ENCODE measurements around the gene HCFC1R1.
"Not testable (repeated sequence)": the region's sequence is repeated elsewhere in the genome, so short reads cannot be mapped to it uniquely, and the experiment has no call there.

Gene HCFC1R1, protein sequence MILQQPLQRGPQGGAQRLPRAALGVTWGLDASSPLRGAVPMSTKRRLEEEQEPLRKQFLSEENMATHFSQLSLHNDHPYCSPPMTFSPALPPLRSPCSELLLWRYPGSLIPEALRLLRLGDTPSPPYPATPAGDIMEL

DNA sequence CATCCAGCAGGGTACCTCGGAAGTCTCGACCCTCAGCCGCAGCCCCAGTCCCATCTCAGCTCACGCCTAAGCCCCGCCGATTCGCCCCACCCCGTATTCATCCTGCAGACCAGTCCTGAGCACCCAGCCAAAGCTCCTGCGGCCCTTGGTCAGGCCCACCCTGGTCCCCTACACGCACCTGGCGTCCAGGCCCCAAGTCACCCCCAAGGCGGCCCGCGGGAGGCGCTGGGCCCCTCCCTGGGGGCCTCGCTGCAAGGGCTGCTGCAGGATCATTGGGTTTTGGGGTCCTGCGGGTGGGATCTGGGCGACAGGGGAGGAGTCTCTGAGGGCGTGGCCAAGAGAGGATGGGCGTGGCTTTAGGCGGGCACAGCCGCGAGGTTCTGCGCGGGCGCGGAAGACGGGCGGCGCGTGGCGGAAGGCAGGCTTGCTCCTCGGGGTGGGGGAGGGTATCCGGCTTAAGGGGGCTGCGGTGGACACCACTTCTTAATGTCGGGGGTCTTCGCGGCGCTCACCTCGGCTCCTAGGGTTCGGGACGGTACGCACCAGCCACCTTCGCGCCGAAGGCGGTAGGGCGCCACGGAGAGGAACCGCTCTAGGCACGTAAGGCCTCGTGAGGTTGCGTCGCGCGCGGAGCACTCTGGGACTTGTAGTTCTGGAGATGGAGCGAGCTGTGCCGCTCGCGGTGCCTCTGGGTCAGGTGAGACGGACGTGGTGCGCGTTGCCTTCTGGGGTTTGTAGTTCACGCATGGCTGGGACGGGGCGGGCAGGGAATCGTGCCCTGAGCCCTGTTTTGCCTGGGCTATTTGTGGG lies at the start of gene HCFC1R1, which contains the start of gene THOC6:
Gene HCFC1R1 (minus strand): TSS at position 274 of the 810 bp plus-strand sequence. CDS start 1 bp downstream, at position 273.
Gene THOC6 (plus strand): TSS at position 367 of the 810 bp plus-strand sequence. CDS start 292 bp downstream, at position 659.
- peak; percentile 89 for DNase-seq

DNA sequence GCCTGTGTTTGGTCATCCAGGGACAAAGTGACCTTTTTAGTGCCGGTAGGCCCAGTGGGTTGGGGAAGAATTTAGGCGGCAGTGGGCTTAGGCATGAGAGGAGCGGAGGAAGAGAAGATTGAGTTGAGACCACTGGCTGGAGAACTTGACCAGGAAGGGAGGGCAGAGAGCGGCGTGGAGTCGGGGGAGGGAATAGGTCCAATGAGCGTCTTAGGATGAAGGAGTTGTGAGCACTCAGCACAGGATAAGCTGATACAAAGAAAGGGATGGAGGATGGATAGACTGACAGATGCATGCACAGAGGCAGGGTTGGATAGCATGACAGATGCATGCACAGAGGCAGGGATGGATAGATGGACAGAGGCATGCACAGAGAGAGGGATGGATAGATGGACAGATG lies 49.7 kb upstream of the HCFC1R1 start:
- DNase-seq = no peak

- DNase-seq = not testable (repeated sequence)
Measured at GRCh38 chr16:3072576-3073263, 49.0 kb upstream of the HCFC1R1 start.

DNA sequence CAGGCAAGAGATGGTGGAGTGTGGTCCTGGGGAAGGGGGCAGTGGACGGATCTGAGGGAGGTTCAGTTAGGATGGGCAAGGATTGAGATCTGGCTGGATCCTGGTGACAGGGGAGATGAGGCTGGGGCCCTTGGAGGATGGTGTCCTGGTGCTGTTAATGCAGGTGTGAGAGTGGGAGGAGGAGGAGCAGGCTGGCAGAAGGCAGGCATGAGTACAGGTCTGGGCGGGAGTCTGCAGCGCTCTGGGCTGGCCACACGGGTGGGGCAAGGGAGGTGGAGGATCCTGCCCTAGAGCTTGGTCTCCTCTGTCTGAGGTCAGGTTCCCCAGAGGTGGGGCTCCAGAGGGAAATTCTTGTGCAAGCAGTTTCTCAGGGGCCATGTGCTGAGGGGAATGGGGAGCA lies 48.4 kb upstream of the HCFC1R1 start:
- not testable (repeated sequence) for DNase-seq

GRCh38 chr16:3071655-3072054 lies 47.9 kb upstream of the HCFC1R1 start:
- DNase-seq = no peak

DNA sequence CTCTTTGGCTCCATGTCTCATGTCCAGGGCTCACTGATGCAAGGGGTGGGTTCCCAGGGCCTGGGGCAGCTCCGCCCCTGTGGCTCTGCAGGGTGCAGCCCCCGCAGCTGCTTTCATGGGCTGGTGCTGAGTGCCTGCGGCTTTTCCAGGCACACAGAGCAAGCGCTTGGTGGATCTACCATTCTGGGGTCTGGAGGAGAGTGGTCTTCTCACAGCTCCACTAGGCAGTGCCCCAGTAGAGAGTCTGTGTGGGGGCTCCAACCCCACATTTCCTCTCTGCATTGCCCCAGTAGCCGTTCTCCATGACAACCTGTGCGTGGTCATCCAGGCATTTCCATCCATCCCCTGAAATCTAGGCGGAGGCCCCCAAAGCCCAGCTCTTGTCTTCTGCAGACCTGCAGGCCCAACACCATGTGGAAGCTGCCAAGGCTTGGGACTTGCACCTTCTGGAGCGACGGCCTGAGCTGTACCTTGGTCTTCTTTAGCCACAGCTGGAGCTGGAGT lies 46.9 kb upstream of the HCFC1R1 start:
- no peak for DNase-seq

DNA sequence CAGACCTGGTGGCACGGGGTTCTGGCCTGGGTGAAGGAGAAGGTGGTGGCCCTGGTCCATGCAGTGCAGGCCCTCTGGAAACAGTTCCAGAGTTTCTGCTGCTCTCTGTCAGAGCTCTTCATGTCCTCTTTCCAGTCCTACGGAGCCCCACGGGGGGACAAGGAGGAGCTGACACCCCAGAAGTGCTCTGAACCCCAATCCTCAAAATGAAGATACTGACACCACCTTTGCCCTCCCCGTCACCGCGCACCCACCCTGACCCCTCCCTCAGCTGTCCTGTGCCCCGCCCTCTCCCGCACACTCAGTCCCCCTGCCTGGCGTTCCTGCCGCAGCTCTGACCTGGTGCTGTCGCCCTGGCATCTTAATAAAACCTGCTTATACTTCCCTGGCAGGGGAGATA lies 45.4 kb upstream of the HCFC1R1 start:
- DNase-seq = not testable (repeated sequence)

GRCh38 chr16:3068487-3068886 lies 44.7 kb upstream of the HCFC1R1 start:
- DNase-seq = no peak

DNA sequence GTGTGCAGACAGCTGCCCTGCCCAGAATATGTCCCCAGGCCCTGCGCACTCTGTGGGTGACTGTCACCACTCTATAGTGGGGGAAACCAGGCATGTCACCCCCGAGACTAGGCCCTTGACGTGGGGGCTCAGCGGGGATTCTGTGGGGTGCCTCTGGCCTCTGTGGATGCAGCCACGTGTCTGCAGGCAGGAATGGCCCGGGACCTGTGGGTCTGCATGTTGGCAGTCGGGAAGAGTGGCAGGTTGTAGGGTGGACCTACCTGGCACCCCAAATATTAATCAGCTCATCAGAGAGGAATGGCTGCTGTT lies 42.7 kb upstream of the HCFC1R1 start:
- DNase-seq = no peak

GRCh38 chr16:3065742-3066439 lies 42.1 kb upstream of the HCFC1R1 start:
- no peak for DNase-seq

DNA sequence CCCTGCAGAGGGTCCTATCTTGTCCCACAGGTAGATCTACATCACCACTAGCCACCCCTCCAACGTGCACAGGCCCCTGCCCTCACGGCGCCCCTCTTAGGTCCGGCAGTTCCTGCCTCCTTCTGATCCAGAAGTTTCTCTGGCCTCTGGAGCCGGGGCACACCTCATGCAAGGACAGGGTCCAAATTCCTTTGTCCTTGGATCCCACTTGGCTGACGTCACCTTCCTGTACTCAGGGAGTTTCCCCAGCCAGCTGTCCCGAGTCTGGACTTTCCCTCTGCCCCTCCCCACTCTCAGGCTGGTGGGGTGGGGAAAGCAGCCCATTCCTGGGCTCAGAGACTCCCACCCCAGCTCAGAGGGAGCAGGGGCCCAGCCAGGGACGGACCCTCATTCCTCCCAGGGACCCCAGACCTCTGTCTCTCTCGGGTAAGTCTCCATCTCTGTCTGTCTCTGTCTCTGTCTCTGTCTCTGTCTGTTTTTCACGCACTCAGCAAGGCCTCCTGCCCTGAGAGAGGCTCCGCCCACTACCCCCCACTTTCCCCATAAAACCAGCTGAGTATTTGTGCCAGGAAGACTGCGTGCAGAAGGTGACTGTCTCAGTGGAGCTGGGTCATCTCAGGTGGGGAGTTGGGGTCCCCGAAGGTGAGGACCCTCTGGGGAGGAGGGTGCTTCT lies 41.5 kb upstream of the HCFC1R1 start, which contains the start of gene IL32:
Gene IL32 (plus strand): TSS at position 572 of the 673 bp plus-strand sequence. CDS start 172 bp downstream, outside the sequence.
- no peak for DNase-seq

GRCh38 chr16:3063625-3064386 lies 40.1 kb upstream of the HCFC1R1 start:
- no peak for DNase-seq

- no peak for DNase-seq
Measured at GRCh38 chr16:3062553-3062952, 38.8 kb upstream of the HCFC1R1 start.

DNA sequence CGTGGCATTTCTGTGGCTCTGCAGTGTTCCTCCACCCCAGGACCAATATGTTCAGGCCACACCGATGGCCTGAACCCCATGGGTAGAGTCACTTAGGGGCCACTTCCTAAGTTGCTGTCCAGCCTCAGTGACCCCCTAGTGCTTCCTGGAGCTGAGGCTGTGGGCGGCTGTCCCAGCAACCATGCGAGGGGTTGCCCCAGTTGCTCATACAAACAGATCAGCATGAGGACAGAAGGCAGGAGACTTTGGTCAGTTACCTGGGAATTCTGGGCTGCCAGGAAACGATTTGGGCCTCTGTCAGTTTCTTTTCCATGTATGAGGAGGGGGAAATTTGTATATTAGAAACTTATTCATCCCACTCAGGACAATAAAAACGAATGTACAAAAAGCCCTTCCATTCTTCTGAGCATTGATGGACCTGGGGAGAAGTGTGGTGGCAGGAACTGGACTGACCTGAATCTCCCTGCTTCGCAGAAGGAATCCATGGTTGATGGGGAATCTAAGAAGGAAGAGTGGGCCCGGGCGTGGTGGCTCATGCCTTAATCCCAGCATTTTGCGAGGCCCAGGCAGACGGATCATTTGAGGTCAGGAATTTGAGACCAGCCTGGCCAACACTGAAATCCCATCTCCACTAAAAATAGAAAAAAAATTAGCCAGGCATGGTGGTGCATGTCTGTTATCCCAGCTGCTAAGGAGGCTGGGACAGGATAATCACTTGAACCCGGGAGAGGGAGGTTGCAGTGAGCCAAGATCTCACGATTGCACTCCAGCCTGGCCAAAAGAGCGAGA lies 36.8 kb upstream of the HCFC1R1 start:
- DNase-seq = no peak

DNA sequence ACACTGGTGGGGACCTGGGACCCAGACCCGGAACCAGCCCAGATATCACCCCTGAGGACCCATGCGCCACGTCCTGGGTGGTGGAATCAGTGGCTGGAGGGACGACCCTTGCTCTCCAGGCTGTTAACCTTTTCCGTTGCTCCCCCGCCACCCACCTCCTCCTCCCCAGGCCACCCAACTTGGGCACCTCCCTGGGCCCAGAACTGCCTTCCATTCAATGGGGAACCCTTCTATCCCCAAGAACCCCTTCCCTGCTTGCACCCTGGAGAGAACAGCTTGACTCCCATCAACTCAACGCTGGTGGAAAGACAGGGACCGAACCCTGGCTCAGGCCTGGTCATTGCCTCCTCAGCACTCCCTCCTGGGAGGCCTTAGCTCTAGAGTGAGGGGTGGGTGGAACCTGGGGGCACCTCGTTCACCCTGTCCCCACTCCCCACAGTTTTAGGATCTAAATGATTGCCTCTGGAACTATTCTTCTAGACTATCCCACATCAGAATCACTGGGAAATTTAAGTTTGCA lies 36.0 kb upstream of the HCFC1R1 start:
- DNase-seq = no peak

DNA sequence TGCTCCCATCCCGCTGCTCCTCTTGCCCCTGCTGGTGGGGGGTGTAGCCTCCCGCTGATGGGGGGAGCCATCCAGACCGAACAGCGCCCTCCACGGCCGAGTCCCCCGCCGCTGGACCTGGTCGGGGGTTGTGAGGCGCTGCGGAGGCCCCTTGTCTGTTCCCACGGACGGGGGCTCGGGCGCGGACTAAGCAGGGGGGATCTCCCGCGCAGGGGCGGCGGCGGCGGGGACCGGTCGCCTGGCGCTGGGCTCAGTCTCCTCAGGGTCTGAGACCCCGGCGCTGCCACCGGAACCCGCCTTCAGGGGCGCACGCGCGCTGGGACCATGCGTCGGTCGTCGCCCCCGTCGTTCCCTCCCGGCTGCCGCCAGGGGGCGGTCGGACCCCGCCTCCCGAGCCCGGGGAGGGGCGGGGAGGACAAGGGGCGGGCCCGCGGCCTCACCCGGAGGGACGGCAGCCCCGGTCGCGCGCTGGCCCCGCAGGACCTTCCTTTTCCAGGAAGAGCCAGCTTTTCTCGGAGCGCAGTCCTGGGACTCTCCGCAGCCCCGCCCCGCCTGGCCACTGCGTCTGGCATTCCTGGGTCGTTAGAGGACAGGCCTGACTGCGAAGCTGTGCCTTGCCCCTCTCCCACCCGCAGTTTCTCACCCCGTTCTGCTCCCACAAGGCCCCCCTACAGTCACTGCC lies 35.4 kb upstream of the HCFC1R1 start:
- peak; percentile 36 for DNase-seq

GRCh38 chr16:3058139-3059030 lies 34.6 kb upstream of the HCFC1R1 start:
- DNase-seq = no peak

- DNase-seq = no peak
Measured at GRCh38 chr16:3057181-3058138, 33.7 kb upstream of the HCFC1R1 start.

Data from DMS79 treated with DMSO at 0.1 percent for 48 hours (cell line).